M059J (cell line): Measurements from ENCODE around the gene EPN2. TPM values are rescaled to one million over a fixed set of nuclear protein-coding genes. Genes with fewer than 3 reads are reported as not detected.

Experiments used
- DNase-seq: peaks from one replicate; pipeline ENCODE4 v3.0.0-alpha.2; 2012; ENCODE audit warnings: low read depth
- total RNA-seq: library from RNA; depleted of rRNA; stranded (reverse); fragments of >200 nt; shearing (Covaris generic); gene quantifications from 2 replicates; pipeline ENCODE4 v1.2.3, GENCODE V29; 2014

Gene EPN2
- total RNA-seq, 1 experiment from 2014 or later = 19.1 TPM

DNA sequence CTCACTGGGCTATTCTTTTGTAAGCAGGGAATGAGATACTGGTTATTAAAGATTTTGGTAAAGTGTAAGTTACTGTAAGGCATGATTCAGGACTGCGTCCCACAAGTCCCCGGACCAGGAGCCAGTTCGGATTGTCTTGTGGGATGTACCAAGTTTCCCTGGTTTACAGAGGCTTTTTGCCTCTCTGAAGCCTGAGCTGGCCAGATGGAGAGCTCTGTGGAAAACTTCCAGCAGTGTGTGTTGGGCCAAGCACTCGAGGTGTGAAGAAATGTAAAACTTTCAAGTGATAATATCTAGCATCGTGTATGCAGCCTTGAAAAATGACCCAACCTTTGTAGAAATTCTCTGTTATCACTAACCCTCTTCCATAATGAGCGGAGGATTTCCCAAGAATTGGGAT is 2.4 kb downstream of the EPN2 start:
- no peak for DNase-seq

DNA sequence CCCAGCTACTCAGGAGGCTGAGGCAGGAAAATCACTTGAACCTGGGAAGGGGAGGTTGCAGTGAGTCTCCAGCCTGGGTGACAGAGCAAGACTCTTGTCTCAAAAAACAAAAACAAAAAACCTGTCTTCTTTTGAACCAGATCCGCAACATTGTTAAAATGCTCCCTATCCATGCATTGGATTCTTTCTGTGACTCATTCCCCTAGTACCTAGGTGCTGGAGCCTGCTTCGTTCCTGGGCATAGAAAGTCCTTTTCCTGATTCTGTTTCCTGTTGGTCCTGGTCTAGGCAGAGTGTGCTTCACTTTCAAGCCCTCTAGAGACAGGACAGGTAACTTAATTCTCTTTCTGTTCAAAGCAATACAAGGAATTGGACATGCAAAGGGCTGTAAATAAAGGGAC is 5.2 kb downstream of the EPN2 start:
- DNase-seq = no peak

DNA sequence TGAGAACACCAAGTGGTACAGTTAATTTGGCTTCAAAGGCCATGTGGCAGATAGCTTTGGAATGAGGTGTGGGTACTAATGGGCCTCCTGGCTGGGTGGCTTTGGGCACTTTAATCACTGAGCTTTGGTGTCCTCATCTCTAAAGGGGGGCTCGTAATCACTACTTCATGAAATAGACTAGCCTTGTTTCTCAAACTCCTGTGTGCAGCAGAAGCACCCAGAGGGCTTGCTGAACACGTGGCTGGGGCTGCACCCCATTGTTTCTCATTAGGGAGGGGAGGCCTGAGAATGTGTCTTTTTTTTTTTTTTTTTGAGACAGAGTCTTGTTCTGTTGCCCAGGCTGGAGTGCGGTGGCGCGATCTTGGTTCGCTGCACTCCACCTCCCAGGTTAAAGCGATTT is 5.8 kb downstream of the EPN2 start:
- no peak for DNase-seq

DNA sequence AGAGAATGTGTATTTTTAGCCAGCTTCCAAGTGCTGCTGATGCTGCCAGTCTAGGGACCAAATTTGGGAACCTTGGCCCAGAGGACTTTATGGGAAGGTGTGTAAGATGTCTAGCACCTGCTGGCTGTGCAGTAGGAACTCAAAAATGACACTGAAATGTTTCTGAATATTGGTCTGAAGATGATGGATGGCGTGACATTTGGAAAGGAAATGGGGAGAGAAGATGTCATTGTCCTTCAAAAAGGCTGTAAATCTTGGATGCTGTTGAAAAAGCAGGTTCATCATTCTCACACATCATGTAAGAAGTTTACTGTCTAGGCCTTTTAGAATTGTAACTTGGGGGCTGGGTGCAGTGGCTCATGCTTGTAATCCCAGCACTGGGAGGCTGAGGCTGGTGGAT is 6.7 kb downstream of the EPN2 start:
- no peak for DNase-seq

DNA sequence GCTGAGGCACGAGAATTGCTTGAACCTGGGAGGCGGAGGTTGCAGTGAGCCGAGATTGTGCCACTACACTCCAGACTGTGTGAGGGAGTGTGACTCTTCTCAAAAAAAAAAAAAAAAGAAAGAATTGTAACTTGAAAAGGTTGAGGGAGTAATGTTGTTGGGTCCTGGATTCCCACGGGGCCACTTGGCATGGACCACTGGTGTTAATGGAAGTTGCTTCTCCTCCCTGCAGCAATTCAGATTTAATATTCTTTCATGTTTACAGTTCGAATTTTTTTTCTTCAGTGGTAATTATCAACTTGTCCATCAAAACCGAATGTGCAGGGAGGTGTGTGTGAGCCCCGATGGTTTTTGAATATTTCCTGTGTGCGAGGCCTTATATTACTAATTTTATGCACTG is 7.2 kb downstream of the EPN2 start:
- DNase-seq = no peak

DNA sequence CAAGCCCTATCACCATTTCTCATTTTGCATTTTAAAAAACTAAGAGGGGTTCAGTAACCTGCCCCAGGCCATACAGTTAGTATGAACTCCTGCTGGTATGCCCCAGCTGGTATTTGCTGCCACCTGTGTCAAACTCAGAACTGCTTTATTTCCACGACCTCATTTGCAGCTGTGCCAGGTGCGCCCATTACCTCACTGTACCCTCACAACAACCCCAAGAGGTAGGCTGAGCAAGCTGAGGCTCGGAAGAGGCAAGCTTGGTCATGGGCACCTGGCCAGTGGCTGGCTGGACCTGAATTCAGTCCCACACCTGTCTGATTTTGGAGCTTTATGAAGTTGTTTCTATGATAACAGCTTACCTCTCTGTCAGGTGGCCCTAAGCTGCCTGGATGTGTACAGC is 7.6 kb downstream of the EPN2 start:
- DNase-seq = no peak

DNA sequence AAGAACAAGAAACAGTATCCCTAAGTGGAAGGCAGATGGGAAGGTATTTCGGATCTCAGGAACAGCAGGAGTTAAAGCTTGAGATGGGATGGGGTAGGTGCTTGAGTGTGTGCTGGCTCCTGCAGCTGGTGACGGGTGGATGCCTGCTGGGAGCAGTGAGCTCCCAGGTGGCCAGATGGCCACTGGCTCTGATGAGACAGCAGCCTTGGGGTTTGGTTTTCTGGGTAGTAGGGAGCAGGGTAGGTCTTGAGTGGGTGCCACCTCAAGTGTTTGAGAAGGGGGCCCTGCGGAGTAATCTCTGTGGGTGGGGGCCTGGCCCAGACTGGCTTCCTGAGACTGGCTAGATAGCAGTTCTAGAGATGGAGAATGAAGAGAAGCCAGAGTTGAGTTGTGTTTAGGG is 10.3 kb downstream of the EPN2 start:
- DNase-seq = no peak

DNA sequence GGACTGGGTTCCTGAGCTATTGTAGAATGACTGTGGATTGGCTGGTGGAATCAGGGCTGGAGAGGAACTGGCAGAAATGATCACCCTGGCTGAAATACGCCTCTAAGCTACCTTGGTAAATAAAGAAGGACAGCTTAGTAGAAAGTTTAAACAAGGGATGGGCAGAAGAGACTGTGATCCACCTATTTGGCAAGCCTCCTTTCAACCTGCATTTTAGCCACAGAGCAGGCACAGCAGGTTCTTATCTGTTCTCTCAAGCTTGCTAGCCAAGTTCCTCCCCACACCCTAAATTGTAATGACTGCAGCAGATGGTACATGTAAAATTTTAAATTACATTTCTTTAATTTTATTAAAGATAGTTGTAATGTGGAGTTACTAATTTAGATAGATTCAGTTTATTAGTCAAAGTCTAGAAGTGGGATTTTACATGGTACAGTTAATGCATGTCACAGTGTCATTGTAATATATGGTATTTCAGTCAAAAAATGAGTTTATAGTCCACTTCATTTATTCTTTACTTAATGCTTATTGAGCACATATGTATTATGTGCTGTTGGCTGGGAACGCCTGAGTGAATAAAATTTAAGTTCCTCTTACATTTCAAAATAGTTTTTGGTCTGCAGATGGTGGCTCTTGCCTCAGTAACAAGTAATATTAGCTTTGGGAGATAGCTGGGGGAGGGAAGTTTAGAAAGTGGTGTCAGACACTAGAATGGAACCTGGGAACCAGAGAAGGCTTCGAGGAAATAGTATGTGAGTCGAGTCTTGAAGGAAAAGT is 11.2 kb downstream of the EPN2 start:
- DNase-seq = no peak

DNA sequence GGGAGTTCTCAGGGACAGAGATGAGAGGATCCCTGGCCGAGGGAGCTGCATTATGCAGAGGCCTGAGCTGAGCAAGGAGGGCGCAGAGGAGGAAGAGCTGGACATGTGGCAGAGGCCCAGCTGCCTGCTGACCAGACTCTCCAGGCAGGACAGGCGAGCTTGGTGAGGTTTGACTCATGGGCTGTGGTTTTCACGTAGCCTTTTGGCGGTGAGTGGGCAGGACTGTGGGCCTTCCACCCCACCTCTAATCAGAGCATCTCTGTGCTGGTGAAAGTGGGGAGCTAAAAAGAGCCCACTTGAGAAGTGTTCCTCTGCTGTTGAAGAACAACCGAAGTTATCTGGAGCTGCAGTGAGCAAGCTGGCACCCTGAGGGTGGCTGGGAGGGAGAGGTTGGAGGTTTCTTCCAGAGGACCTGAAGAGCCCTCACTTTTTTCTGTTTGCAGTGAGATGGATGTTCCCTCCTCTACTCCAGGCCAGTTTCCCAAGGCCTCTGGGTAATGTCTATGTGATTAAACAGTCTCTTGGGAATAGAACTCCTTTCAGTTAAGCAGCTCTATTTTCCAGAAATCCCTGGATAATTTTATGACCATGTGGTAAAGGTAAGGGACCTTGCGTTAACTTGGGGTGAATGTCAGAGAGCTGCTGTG is 11.9 kb downstream of the EPN2 start:
- peak; percentile 89 for DNase-seq

DNA sequence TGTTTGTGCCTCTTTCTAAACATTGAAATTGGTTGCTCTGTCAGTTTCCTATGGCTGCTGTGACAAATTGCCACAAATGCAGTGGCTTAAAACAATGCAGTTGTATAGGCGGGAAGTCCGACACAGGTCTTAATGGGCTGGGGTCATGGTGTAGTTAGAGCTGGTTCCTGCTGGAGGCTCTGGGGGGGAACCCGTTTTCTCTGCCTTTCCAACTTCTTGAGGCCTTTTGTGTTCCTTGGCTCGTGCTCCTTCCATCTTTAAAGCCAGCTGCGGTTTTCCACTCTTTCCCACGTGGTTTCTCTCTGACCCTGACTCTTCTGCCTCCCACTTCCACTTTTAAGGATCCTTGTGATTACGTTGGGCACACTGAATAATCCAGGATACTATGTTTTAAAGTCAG is 12.5 kb downstream of the EPN2 start:
- DNase-seq = no peak

DNA sequence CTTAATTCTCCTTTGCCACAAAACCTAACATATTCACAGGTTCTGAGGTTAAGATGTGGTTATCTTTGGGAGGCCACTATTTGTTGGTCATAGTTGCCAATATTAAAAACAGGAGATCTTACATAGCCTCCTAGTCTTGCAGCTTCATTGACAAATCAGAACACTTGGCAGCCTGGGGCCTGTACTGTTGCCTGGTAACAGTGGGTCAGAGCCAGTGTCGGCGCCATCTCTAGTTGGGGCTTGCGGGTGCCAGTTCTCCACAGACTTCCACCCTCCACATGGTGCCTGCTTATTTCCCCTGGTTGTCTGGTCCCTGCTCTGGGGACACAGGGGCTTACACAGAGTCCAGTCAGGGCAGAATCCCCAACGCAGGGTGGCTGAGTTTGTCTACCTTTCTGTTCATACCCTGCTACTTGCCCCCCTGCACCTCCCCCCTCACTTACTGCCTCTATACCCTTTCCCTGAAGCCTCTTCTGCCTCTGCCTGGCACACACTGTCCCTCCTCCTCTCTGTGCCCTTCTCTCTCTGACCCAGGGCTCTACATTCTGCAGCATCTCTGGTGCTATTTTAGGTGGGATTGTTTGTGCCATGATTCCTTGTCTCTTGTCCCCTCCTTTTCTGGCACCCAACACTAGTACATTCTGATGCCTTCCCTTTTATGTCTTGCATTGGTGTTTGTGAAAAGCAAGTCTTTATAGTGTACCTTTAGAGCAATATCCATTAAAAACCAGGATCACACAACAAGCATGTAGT is 13.4 kb downstream of the EPN2 start:
- no peak for DNase-seq

DNA sequence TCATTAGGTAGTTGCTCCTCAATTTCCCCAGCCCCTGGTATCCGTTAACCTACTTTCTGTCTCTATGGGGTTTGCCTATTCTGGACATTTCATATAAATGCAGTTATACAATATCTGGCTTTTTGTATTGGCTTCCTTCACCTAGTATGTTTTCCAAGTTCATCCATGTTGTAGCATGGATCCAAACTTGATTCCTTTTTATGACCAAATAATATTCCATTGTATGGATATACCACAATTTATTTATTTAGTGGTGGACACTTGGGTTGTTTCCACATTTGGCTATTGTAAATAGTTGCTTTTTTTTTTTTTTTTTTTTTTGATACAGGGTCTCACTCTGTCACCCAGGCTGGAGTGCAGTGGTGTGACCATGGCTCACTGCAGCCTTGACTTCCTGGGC is 15.9 kb downstream of the EPN2 start:
- DNase-seq = no peak

DNA sequence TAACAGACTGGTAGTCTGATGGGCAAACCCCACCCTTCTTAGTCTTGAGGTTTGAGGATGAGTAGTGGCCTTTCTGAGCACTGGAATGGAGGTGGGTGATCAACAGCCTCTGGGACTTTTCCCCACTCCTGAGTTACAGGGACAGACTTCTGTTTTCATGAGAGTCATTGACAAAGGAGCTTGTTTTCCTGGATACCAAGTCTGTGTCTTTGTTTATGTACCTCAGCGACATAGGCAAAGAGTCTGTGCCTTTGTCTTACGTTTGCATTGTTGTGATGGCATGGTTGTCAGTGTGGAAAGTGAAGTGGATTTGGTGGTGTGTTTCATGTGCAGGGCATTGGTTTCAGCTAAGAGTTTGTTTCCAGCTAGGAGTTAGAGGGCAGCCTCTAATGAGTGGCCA is 17.5 kb downstream of the EPN2 start:
- DNase-seq = peak; percentile 25

DNA sequence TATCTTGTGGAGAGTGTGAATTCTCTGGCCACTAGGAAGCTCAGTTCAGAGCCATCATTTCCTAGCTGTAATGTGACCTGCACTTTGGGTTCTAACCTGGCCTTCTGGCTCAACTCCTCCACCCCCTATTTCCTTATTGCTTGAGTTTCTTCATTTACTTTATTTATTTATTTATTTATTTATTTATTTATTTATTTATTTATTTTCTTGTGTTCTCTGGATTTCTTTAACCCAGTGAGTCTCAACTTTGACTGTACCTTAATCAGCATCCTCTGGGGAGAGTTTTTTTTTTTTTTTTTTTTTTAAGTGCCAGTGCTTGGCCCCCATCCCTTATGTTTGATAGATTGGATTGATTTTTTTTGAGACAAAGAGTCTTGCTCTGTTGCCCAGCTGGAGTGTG is 18.1 kb downstream of the EPN2 start:
- no peak for DNase-seq

DNA sequence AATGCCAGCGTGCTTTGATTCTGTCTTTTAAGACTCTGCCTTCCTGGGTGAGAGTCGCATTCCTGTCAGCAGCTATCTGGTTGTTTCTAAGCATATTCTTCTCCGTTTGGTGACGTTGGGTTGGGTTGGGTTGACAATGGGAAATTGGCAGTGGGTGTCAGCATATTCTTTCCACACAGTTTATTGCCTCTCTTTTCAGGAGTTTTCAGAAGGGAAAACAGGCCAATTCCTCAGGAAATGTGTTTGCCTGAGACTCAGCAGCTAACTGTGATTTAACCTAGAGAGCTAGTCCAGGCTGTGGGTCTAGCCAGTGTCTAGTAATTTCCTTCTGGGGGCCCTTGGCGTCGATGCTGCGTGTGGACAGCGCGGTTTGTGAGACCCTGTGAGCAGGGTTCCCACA is 21.2 kb downstream of the EPN2 start:
- DNase-seq = no peak

DNA sequence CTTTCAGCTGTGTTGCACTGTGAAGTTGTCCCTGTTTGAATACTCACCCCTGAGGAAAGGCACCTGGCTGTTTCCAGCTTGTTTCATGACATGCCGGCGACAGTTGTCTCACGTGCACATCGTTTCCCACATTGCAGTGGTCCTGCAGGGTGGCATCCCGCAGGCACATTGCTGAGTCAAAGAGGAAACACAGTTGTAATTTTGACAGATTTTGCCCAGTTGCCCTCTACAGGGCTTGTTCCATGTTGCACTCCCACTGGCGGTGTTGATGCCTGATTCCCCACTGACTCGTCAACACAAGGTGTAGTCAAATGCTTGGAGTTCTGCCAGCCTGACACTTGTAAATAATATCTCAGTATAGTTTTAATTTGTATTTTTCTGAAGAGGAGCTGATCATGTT is 23.8 kb downstream of the EPN2 start:
- DNase-seq = peak; percentile 23

DNA sequence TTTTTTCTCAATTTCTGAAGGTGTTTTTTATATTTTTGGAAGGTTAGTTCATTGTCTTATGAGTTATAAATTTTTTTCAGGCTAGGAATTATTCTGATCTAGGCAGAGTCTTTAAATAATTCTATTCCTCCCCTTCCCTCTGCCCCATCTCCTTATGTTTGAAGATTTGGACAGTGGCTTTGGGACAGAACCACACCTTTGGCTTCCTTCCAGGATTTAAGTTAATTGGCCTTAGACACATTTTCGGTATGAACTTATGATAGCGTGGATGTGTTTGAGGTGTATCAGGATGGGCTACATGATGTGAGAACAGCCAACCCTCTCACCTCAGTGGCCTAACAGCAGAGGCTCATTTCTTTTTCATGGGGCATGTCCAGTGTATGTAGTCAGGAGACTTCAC is 24.3 kb downstream of the EPN2 start:
- DNase-seq = no peak

DNA sequence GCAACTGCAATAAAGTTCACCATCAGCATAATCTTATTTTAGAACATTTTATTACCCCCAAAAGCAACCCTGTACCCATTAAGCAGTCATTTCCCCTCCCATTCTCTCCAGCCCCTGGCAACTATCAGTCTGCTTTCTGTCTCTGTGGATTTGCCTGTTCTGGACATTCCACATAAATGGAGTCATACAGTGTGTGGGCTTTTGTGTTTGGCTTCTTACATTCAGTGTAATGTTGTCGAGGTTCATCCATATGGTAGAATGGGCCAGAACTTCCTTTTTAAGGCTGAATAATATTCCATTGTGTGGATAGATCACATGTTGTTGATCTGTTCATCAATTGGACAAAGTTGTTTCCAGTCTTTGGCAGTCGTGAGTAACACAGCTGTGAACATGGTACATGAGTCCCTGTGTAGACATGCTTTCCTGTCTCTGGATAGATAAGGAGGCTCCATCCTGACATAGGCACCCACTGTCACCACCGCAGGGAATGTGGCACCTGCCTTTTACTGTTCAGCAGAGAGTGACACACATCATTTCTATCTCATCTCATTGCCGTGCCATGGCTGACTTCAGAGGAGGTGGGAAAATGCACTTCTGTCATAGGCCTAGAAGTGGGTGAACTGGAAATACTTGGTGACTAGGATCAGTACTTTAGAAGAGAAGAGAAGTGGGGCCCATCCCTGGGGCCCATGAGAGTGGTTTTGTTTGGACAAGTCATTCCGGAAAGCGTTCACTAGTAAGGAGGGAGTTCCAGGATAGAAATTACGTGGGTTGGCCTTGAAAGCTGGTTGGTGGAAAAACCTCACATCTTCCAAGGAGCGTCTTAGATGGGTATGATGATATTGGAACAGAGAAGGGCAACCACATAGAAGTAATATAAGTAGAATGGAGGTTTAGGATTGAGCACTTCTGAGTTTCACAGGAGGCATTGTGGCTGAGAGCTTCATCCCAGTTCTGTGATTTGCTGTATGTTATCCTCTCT is 25.8 kb downstream of the EPN2 start:
- peak; percentile 25 for DNase-seq

DNA sequence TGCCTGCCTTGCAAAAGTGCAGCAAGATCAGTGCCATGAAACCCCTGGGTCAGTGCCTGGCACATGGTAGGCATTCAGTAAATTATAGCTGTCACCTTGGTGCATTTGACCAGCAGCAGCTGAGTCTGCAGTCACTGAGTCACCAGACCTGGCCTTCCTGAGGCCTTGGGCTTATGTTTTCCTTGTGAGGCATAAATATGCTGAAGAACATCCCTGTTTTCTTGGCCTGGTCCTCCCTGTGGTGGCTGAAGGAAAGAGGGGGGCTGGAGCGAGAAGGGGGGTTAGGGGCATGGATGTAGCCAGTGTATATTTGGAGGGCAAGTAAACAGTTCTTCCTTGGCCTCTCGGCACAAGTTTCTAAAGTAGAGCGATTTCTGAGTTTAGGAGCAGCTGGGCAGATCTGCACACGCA is 26.5 kb downstream of the EPN2 start:
- peak; percentile 69 for DNase-seq

DNA sequence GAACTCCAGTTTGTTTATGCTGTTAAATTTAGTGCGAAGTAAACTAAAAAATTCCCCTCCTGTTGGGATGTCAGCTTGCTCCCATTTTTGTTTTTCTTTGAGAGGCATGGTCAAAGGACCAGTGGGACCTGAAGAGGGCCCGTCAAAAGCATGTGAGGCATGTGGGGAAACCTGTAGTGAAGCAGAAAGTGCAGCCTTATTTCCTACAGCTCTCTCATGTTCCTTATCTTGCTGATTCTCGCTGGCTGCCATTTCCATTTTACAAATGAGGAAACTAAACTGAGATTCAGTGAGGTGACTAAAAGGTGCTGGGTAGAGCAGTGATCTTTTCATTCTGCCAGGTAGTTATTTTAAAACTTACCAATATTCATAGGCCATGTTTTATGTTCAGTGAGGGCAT is 27.1 kb downstream of the EPN2 start:
- no peak for DNase-seq

DNA sequence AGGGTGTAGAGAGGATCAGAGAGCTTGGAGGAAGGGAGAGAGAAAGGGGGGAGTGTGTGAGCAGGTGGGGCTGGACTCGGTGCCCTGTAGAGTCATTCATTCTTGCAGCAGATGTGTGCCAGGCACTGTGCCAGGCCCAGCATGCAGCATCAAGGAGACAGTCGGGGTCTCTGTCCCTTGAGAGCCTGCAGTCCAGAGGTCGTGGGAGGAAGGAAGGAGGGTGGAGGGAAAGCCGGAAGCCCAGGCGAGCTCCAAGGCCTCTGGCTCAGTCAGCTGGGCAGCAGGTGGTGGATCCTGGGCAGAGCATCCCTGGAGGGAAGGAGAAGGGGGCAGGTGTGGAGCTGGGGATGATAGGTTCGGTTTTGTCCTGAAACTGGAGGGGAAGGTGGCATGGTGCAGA is 27.5 kb downstream of the EPN2 start:
- no peak for DNase-seq

DNA sequence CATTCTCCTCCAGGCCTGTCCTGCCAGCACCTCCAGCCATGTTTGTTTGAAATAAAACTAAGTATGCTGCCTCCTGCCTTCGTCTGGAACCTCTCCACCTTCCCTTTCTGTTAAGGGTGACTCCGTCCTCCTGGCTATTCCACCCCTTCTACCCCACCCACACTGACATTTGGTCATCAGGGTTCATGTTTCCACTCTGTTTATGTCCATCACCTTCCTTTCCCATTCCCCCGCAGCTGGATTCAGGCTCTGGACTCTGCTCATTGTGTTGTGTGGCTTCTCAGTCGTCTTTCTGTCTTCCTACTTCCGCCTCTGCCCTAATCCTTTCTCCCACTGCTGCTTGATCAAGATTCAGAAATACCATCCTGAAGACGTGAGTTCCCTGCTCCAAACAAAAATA is 28.6 kb downstream of the EPN2 start:
- no peak for DNase-seq
